IPS-18a (cell line): ENCODE measurements around the gene BID.

ENCODE experiments used
- H3K27ac ChIP-seq: one replicate; pipeline ENCODE4 v1.5.1; 2013; ENCODE audit warnings: low read length
- H3K27me3 ChIP-seq: one replicate; pipeline ENCODE4 v1.6.1; 2013; ENCODE audit warnings: mild to moderate bottlenecking, low read length; ENCODE audit not compliant: control insufficient read depth, insufficient read depth
- H3K36me3 ChIP-seq: one replicate; pipeline ENCODE4 v1.6.1; 2013; ENCODE audit warnings: low read depth, low read length; ENCODE audit not compliant: control insufficient read depth
- H3K4me1 ChIP-seq: one replicate; pipeline ENCODE4 v1.6.1; 2013; ENCODE audit warnings: low read depth, low read length; ENCODE audit not compliant: control insufficient read depth
- H3K4me3 ChIP-seq: one replicate; pipeline ENCODE4 v1.5.1; 2013; ENCODE audit warnings: low read length
- H3K9ac ChIP-seq: one replicate; pipeline ENCODE4 v1.6.1; 2013; ENCODE audit warnings: mild to moderate bottlenecking, low read length, moderate library complexity
- H3K9me3 ChIP-seq: one replicate; pipeline ENCODE4 v1.6.1; 2013; ENCODE audit warnings: low read depth, low read length; ENCODE audit not compliant: control insufficient read depth

The BID gene

DNA sequence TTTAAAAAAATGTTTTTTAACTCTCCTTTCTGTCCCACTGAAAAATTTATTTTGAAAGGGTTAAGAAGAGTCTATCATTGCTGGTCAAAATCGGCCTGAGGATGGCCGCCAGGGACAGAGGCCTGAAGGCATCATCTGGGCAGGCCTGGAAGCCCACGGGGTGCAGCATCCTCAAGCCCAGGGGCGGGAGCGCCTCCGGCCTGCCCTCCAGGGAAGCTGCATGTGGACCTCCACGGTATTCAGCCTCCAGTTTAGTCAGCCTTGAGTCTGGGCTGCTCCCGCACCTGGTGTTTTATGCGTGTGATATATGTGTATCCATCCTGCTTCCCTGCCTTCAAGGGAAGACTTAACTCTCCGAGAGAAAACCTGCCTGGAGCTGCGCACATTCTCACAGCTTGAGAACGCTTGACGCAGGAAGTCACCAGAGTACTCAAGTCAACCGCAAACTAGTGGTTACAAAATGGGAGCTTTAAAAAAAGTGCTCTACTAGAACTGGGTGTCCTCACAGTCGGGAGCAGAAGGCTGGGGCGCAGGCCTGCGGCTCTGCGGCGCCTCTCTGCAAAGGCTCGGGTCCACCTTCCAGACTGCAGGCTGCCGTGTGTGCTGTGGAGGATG lies 13.6 kb upstream of the BID start:
- Histone ChIP-seq H3K27me3 (no peaks in the 10 kb centered on the region), H3K4me3 (no peak overlapping the region), H3K9me3 (no peaks in the 10 kb centered on the region), H3K36me3 (no peaks in the 10 kb centered on the region), H3K27ac (no peak overlapping the region), H3K9ac (no peak overlapping the region), H3K4me1 (peaks cover 9% of the 10 kb centered on the region)

DNA sequence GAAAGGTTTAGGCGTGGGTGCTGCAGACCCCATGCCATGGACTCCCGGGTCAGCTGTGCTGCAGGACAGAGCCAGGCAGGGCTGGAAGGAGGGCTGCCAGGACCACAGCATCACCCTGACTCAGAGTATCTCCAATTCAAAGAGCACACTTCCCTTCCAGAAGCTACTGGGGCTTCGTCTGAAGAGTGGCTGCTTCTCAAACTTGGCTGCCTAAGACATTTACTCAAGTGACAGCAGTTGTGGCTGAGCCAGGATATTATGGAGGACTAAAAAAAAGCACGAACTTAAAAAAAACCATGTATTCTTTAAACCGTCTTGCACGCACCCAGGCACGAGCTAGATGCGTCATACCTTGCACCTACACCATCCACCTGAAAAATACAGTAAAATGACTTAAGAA lies 13.0 kb upstream of the BID start:
- peaks cover 9% of the 10 kb centered on the region for H3K4me1 ChIP-seq
- no peak overlapping the region for H3K27ac ChIP-seq
- no peaks in the 10 kb centered on the region for H3K27me3 ChIP-seq
- H3K4me3 ChIP-seq: no peak overlapping the region
- H3K9ac ChIP-seq: no peak overlapping the region
- H3K9me3 ChIP-seq: no peaks in the 10 kb centered on the region
- no peaks in the 10 kb centered on the region for H3K36me3 ChIP-seq

DNA sequence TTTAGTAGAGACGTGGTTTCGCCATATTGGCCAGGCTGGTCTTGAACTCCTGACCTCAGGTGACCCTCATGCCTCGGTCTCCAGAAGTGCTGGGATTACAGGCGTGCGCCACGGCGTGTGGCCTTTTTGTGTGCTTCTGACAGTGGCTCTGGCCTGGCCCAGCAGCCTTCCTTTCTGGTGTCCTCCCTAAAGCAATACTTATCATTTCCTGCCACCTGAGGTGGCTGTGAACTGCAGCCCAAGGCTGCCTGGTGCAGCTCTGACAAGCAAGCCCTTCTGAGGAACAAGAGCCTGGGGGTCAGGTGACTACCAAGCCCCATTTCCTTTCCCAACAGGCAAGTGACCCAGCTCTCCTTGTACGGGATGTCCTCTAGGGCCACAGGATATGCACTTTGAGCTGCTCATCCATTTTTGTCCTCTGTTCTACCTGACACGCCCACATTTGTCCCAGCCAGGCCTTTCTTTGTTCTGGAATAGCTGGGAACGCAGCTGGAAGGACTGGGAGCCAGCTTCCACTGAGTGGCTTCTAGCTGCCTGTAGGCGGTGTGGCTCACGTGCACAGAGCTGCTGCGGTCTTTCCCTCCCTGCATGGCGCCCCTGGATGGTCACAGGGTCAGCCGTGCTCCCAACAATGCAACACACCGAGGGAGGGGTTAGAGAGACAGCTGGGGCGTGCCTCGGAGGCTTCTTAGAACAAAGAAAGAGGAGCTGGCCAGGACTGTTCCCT lies 12.3 kb upstream of the BID start:
- H3K4me3 ChIP-seq: no peak overlapping the region
- H3K9me3 ChIP-seq: no peaks in the 10 kb centered on the region
- H3K27ac ChIP-seq: no peak overlapping the region
- H3K27me3 ChIP-seq: no peaks in the 10 kb centered on the region
- peaks cover 9% of the 10 kb centered on the region for H3K4me1 ChIP-seq
- H3K36me3 ChIP-seq: no peaks in the 10 kb centered on the region
- no peak overlapping the region for H3K9ac ChIP-seq

DNA sequence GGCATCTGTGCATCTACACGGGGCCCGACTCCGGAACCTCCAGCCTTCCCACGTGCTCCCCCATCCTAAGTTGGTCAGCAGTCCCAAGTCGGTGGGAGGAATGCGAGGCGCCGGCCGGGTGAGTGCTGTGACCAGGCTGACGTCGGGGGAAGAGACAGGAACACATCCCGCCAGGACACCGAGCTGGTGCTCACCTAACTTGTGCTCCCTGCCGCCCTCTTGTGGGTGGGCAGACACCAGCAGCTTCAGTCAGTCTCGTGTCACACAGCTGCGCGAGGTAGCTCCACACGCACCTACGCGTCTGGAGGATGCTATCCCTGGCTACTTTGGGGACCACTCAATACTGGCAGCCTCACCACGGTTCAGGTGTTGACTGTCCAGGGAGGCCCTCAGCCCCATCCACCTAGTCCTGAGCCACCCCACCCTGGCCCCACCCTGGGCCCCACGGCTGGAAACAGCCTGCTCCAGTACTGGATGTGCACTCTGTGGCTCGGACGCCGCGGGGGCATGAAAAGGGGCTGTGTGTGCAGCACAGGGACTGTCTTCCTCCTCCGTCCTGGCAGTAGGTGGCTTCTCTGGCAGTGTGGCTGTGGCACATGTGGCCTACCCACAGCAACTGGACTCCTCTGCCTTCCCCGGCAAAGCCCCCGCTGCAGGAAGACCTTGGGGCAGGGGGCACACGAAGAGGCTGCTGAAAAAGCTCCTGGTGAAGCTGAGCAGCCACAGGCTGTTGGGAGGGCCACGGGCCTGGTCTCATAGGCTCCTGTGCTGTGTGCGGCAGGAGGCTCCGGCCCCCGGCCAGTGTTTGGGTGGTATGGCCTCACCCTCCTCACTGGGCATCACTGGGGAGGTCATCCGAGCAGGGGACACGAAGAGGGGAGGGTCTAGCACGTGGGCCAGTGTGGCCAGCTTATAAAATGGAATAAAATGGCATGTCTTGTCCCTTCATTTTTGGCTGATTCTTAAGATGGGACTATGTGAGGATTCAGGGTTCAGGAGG lies 11.2 kb upstream of the BID start:
- H3K36me3 ChIP-seq: no peaks in the 10 kb centered on the region
- H3K9ac ChIP-seq: no peak overlapping the region
- no peak overlapping the region for H3K27ac ChIP-seq

DNA sequence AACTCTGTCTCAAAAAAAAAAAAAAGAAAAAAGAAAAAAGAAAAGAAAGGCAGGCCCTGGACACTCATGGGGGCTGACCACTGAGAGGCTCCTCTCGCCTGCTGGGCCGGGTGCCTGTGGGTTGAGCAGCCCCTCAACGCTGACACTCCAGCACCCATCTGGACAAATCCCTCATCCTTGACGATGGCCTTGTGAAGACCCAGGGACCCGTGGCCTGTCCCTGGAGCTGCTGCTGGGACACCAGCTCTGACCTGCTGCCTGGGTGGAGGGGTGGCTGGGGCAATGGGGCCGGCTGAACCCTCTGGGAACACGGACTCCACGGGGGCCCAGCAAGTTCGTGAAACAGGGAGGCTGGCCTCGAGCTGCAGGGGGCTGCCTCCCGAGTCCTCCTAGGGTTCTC lies 10.5 kb upstream of the BID start:
- no peak overlapping the region for H3K27ac ChIP-seq
- no peaks in the 10 kb centered on the region for H3K27me3 ChIP-seq
- H3K9me3 ChIP-seq: no peaks in the 10 kb centered on the region
- H3K9ac ChIP-seq: no peak overlapping the region
- no peaks in the 10 kb centered on the region for H3K36me3 ChIP-seq
- H3K4me3 ChIP-seq: no peak overlapping the region
- peaks cover 9% of the 10 kb centered on the region for H3K4me1 ChIP-seq

More for the DNA sequence above, 11.2 kb upstream of the BID start:
- Histone ChIP-seq H3K4me3 (no peak overlapping the region), H3K27me3 (no peaks in the 10 kb centered on the region), H3K9me3 (no peaks in the 10 kb centered on the region), H3K4me1 (peaks cover 9% of the 10 kb centered on the region)

DNA sequence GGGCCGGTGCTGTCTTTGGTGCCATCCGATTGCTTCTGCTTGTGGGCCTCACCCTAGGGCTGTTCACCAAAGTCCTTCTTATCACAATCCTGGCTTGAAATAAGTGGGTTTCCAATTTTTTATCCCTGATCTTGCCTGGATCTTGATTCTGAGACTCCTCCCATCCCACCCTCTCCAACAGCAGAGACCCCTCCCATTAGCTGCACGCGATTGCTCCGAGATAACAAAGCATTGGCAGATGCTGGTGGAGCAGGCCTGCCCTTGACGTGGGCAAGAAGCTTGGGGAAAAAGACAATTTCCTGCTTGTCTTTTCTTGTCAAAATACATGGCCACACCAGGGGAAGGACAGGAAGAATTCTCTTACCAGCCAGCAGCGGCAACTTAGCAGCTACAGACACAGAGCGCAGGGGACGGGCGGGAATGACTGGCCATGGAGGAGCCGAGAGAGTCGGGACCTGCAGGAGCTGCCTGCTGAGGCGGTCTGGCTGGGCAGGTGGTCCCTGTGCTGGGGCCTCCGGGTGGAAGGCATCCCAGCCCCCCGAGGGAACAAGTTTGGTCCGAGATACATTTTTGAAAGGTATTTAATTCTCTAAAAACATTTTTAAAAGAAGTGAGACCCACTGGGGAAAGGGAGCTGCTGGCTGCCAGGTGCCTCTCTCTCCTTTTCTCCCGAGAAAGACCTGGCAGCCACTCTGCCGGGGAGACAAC lies 9.7 kb upstream of the BID start:
- no peaks in the 10 kb centered on the region for H3K27me3 ChIP-seq
- H3K9ac ChIP-seq: no peak overlapping the region
- no peaks in the 10 kb centered on the region for H3K9me3 ChIP-seq
- peaks cover 9% of the 10 kb centered on the region for H3K4me1 ChIP-seq
- H3K4me3 ChIP-seq: no peak overlapping the region
- no peaks in the 10 kb centered on the region for H3K36me3 ChIP-seq
- H3K27ac ChIP-seq: no peak overlapping the region

DNA sequence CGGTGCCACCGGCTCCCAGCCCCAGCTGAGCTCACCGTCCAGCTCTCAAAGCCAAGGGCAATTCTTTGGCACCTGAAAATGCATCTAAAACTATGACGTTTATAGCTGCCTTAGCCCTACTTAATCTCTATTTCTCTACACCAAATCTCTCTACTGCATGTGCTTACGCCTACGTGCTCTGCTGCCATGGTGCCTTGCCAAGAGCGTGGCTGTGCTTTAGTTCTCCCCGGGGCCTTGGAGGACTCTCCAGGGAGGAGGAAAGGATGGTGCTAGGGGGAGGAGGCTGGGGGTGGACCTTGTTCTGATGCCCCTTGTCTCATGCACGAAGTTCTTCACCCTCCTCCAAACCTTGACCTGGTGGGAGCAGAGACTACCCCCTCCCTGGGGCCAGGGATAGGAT lies 9.0 kb upstream of the BID start:
- Histone ChIP-seq H3K9ac (no peak overlapping the region), H3K9me3 (no peaks in the 10 kb centered on the region), H3K36me3 (no peaks in the 10 kb centered on the region), H3K4me1 (peaks cover 9% of the 10 kb centered on the region), H3K27ac (no peak overlapping the region), H3K4me3 (no peak overlapping the region), H3K27me3 (no peaks in the 10 kb centered on the region)

DNA sequence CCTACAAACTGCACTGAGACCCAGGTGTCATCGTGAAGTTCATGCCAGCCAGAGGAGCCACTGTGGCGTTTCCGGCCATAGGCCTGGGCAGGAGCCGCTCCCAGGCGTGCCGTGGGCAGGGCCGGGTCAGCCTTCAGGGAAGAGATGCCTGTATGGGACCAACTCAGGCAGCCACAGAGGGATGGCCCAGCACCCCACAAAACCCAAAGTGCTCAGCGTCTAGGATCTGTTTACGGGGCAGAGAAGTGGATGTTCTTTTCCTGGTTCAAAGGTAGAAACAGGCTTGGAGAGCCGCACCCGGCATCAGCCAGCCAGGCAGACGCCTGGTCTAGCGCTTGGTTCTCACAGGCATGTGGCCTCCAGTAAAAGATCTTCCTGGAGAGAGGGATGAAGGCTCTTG lies 8.4 kb upstream of the BID start:
- Histone ChIP-seq H3K9ac (no peak overlapping the region), H3K36me3 (no peaks in the 10 kb centered on the region), H3K9me3 (no peaks in the 10 kb centered on the region), H3K4me1 (peaks cover 9% of the 10 kb centered on the region), H3K4me3 (no peak overlapping the region), H3K27ac (no peak overlapping the region), H3K27me3 (no peaks in the 10 kb centered on the region)

DNA sequence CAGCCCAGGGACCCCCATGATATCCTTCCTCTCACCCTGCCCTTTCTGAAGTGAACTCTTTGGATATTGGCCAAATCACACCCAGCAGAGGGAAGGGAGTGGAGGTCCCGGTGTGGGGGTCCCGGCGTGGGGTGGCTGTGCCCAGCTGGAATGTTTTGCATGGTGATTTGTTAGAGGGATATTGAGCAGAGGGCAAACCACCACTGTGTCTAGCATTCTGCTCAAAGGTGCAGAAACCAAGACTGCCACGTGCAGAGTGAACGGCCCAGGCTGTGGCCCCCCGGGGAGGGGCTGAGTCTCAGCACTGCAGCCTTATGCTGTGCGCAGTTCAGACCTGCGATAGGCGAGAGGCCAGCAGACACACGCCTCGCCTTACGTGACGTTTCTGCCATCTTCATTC lies 7.9 kb upstream of the BID start:
- no peaks in the 10 kb centered on the region for H3K9me3 ChIP-seq
- H3K27ac ChIP-seq: no peak overlapping the region
- peaks cover 7% of the 10 kb centered on the region for H3K4me1 ChIP-seq
- H3K36me3 ChIP-seq: no peaks in the 10 kb centered on the region
- no peaks in the 10 kb centered on the region for H3K27me3 ChIP-seq
- no peak overlapping the region for H3K9ac ChIP-seq
- H3K4me3 ChIP-seq: no peak overlapping the region

DNA sequence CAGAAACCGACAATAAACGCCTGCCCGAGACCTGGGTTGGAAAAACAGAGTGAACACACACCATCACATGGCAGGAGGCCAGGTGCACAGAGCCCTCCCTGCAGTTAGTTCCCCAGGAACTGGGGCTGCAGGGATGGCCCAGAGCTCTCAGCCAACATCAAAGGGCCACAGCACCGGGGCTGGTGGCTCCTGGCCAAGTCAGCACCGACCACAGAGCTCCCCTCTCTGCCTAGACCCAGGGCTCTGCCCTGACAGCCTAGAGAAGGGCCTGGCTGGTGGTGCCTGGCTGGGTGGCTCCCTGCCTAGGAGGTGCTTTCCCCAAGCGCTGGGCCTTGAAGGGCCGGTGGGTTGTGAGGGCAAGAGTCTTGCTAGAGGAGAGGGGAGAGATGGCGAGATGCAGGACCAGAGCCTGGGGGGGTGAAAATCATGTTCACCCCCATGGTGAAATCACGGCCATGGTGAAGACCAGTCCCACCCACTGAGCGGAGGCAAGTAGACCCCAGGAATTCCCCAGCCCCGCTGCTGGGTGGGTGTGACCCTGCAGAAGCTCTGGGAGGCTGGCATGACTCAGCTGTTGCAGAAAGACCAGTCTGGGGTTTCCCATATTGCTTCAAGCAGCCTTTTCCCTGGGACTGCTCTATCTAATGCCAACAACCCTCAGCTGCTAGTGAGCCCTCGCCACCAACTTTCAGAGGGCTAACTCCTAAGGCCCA lies 7.2 kb upstream of the BID start:
- Histone ChIP-seq H3K9ac (no peak overlapping the region), H3K27me3 (no peaks in the 10 kb centered on the region), H3K4me1 (peaks cover under 1% of the 10 kb centered on the region), H3K36me3 (no peaks in the 10 kb centered on the region), H3K4me3 (no peak overlapping the region), H3K9me3 (no peaks in the 10 kb centered on the region), H3K27ac (no peak overlapping the region)
